Thyroid gland (tissue), 4 donors: Measurements from ENCODE around the gene GNAQ.

Source experiments
- POLR2A ChIP-seq, 2 donors: fragments of 450-650 bp; IDR thresholded peaks; one replicate each; pipeline ENCODE4 v1.6.1; 2017; ENCODE audit warnings: antibody characterized with exemption in 2 of 2, mild to moderate bottlenecking in 2 of 2, moderate library complexity in 1 of 2
- TF ChIP-seq, protein P1 (sequence below), 6 experiments: fragments of 200-600 bp in 3 of 6; fragments of 450-650 bp in 3 of 6; sonication (generic) in 3 of 6; IDR thresholded peaks; one replicate each; pipeline ENCODE4 v1.5.1; 2016 to 2019; ENCODE audit warnings: antibody characterized with exemption in 6 of 6, mild to moderate bottlenecking in 2 of 6, inconsistent platforms in 1 of 6, moderate library complexity in 1 of 6

DNA sequence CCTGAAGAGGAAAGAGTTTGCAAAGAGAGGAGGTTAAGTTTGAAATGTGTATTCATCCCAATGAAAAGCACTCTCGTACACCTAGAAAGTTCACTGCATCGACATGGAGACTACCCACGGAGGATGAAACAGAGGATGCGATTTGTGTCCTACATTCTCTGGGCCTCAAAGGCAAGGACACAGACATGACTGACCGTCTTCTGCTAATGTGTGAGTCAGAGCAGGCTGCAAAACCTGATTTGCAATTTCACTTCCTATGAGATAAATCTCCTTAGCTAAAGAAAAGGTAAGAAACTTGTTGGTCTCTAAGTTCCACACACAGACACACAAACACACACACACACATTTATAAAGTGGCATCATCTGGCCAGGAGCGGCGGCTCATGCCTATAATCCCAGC lies 98.6 kb downstream of the GNAQ start:
- TF ChIP-seq, protein P1, sequence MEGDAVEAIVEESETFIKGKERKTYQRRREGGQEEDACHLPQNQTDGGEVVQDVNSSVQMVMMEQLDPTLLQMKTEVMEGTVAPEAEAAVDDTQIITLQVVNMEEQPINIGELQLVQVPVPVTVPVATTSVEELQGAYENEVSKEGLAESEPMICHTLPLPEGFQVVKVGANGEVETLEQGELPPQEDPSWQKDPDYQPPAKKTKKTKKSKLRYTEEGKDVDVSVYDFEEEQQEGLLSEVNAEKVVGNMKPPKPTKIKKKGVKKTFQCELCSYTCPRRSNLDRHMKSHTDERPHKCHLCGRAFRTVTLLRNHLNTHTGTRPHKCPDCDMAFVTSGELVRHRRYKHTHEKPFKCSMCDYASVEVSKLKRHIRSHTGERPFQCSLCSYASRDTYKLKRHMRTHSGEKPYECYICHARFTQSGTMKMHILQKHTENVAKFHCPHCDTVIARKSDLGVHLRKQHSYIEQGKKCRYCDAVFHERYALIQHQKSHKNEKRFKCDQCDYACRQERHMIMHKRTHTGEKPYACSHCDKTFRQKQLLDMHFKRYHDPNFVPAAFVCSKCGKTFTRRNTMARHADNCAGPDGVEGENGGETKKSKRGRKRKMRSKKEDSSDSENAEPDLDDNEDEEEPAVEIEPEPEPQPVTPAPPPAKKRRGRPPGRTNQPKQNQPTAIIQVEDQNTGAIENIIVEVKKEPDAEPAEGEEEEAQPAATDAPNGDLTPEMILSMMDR (IDR thresholded peaks at IDR 0.05), result no peak
- no peak for TF ChIP-seq POLR2A (IDR thresholded peaks at IDR 0.05)
